HG02884 (cell line): ENCODE data around the gene COA1.
"Not testable (repeated sequence)": the region's sequence is repeated elsewhere in the genome, so short reads cannot be mapped to it uniquely, and the experiment has no call there.

ENCODE experiments used
- ATAC-seq: cut with Tn5 transposase; IDR thresholded peaks from one replicate; pipeline ENCODE4 v1.9.1; 2021; ENCODE audit warnings: mild to moderate bottlenecking, moderate library complexity; ENCODE audit not compliant: unreplicated experiment

Gene COA1

DNA sequence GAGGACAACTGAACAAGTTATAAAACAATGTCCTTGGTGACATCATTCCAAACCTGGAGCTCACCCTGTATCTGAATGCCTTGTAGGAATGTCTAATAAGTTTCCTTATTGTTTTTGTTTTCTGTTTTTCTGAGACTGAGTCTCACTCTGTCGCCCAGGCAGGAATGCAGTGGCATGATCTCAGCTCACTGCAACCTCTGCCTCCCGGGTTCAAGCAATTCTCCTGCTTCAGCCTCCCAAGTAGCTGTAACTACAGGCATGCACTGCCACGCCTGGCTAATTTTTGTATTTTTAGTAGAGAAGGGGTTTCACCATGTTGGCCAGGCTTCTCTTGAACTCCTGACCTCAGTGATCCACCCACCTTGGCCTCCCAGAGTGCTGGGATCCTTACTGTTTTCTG, 2.2 kb upstream of the COA1 start:
- not testable (repeated sequence) for ATAC-seq

- ATAC-seq = peak; percentile 9
Measured at GRCh38 chr7:43729924-43730248, 563 bp upstream of the COA1 start.

- no peak for ATAC-seq
Measured at GRCh38 chr7:43727494-43727893, 1.8 kb downstream of the COA1 start.

DNA sequence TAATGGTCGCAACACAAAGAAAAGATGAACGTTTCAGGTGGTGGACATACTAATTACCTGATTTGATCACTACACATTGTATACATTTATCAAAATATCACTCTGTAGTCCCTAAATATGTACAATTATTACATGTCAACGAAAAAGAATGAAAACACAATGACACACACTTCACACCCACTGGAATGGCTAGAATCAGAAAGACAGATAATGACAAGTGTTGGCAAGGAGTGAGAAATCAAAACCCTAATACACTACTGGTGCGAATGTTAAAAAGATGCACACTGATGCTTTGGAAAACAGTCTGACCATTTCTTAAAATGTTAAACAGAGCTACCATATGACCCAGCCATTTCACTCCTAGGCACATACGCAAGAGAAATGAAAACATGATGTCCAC, 2.3 kb downstream of the COA1 start:
- no peak for ATAC-seq

- ATAC-seq = no peak
Measured at GRCh38 chr7:43726466-43726865, 2.9 kb downstream of the COA1 start.

GRCh38 chr7:43725251-43725650, 4.1 kb downstream of the COA1 start:
- no peak for ATAC-seq

DNA sequence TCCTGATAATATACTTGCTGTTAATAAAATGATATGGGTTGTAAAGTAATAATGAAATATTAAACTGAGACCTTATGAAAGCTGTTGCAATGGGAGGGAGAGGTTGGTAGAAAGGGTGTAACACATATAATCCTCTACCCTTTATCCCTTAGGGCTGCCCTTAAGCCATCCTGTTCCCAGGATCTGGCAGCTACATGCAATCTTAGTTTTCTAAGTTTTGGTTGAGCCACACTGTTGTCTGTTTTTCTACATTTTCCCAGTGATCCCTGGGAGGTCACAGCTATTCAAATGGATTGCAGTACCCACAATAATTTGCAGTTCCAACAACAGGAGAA, 6.3 kb downstream of the COA1 start:
- ATAC-seq = no peak

DNA sequence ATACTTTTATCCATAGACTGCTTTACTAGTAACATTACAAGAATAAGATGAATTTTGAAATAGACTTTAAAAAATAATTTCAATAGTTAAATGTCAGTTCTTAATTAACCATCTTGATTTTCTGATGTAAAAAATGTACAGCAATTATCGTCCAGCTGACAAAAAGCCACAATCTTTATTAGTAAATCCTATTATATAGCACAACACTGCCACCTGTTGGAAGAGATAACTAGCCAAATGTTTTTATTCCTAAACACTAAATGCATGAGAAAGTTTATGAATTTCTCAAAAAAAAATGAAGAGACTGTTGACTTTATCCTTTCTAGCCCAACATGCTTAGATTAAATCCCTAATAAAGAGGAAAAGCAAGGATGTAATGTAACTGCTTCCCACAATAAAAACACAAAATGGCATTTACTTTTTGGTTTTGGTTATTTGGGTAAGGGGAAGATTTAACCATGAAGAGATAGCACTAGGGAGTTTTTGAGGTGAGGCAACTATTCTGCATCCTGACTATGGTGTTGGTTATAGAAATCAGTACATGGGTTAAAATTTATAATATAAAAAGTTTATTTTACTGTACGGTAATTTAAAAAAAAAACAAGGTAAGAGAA, 8.0 kb downstream of the COA1 start:
- ATAC-seq = no peak

- ATAC-seq = no peak
Measured at GRCh38 chr7:43716598-43716997, 12.7 kb downstream of the COA1 start.

DNA sequence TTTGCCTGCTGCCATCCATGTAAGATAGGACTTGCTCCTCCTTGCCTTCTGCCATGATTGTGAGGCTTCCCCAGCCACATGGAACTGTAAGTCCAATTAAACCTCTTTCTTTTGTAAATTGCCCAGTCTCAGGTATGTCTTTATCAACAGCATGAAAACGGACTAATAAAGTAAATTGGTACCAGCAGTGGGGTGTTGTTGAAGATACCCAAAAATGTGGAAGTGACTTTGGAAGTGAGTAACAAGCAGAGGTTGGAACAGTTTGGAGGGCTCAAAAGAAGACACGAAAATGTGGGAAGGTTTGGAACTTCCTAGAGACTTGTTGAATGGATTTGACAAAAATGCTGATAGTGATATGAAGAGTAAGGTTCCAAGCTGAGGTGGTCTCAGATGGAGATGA, 13.4 kb downstream of the COA1 start:
- not testable (repeated sequence) for ATAC-seq

DNA sequence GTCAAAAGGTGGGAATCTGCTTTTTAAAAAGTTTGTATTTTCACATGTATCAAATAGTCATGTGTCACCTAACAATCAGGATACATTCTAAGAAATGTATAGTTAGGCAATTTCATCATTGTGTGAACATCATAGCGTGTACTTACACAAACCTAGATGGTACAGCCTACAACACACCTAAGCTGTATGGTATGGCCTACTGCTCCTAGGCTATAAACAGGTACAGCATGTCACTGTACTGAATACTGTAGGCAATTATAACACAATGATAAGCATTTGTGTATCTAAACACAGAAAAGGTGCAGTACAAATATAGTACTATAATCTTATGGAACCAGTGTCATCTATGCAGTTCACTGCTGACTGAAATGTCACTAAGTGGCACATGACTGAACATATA, 17.8 kb downstream of the COA1 start:
- no peak for ATAC-seq

DNA sequence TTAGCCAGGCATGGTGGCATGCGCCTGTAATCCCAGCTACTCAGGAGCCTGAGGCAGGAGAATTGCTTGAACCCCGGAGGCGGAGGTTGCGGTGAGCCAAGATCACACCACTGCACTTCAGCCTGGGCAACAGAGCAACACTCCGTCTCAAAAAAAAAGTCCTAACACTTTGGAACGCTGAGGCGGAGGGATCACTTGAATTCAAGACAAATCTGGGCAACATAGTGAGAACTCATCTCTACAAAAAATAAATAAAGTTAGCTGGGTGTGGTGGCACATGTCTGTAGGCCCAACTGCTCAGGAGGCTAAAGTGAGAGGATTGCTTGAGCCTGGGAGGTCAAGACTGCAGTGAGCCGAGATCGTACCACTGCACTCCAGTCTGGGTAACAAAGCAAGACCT, 21.3 kb downstream of the COA1 start:
- ATAC-seq = not testable (repeated sequence)

GRCh38 chr7:43703573-43703972, 25.8 kb downstream of the COA1 start:
- no peak for ATAC-seq

DNA sequence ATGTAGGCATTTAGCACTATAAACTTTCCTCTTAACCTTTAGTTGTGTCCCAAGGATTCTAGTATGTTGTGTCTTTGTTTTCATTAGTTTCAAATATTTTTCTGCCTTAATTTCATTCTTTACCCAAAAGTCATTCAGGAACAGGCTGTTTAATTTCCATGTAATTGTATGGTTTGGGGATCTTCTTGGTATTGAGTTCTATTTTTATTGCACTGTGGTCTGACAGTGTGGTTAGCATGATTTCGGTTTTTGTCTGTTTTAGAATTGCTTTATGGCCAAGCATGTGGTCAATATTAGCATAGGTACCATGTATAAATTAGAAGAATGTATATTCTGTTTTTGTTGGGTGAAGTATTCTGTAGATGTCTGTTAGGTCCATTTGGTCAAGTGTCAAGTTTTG, 26.3 kb downstream of the COA1 start:
- no peak for ATAC-seq

- no peak for ATAC-seq
Measured at GRCh38 chr7:43701929-43702328, 27.4 kb downstream of the COA1 start.

DNA sequence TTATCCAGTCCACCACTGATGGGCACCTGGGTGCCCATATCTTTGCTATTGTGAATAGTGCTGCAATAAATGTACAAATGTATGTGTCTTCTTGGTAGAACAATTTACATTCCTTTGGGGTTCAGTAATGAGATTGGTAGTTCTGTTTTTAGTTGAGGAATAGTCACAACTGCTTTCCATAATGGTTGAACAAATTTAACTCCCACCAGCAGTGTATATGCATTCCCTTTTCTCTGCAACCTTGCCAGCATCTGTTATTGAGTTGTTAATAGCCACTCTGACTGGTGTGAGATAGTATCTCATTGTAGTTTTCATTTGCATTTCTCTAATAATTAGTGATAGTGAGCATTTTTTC, 27.8 kb downstream of the COA1 start:
- peak; percentile 51 for ATAC-seq

- ATAC-seq = peak; percentile 39
Measured at GRCh38 chr7:43700646-43701499, 28.4 kb downstream of the COA1 start.

- no peak for ATAC-seq
Measured at GRCh38 chr7:43700059-43700501, 29.2 kb downstream of the COA1 start.

DNA sequence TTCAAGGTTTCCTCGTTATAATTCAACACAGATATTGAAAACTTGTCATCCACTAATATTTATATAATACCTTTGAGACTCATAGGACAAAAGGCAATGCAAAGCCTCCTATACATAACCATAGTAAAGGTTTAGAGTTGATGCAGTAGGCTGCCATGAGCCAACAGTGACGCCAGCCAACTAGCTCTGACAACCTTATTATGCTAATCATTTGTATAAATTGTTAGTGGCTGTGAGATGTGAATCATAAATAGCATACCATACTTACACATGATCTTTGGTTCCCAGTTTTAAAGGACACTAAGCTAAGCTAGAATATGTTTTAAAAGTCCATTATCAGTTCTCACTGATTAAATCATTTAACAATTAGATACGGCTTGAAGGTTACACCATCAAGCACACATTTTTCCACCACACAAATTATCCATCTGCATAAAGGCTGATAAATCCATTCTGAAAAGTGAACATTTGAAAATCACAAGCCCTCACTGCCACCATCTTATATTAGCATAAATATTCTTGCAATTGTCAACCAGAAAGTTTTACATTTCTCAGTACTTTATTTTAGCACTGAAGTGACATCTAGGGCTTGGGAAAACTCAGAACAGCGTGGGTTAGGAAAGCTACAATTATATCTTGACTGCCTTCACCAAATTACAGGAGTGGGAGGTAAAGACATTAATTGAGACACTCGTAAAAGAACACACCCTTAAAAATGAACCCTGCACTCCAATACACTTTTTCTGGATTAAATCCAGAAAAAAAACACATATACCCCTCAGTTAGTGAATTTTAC, 30.7 kb downstream of the COA1 start:
- no peak for ATAC-seq

GRCh38 chr7:43697690-43698089, 31.6 kb downstream of the COA1 start:
- no peak for ATAC-seq

GRCh38 chr7:43695365-43695764, 34.0 kb downstream of the COA1 start:
- ATAC-seq = no peak

GRCh38 chr7:43694399-43694748, 34.9 kb downstream of the COA1 start:
- no peak for ATAC-seq
